Measurements from ENCODE around the gene LSM7.

LSM7 gene

GRCh38 chr19:2336528-2337328 lies 8.3 kb upstream of the LSM7 start:
- no peak for DNase-seq

GRCh38 chr19:2335848-2336247 lies 7.5 kb upstream of the LSM7 start:
- no peak for DNase-seq

GRCh38 chr19:2334986-2335846 lies 6.8 kb upstream of the LSM7 start:
- no peak for DNase-seq

GRCh38 chr19:2334426-2334825 lies 6.0 kb upstream of the LSM7 start:
- no peak for DNase-seq

- DNase-seq, result no peak
Observed at GRCh38 chr19:2333807-2334211, 5.4 kb upstream of the LSM7 start.

- no peak for DNase-seq
Observed at GRCh38 chr19:2333027-2333806, 4.8 kb upstream of the LSM7 start.

- DNase-seq, result no peak
Observed at GRCh38 chr19:2332341-2333026, 4.1 kb upstream of the LSM7 start.

GRCh38 chr19:2331601-2332246 lies 3.3 kb upstream of the LSM7 start:
- DNase-seq, result no peak

GRCh38 chr19:2330632-2331284 lies 2.4 kb upstream of the LSM7 start:
- no peak for DNase-seq

GRCh38 chr19:2330255-2330631 lies 1.9 kb upstream of the LSM7 start:
- DNase-seq, result no peak

- no peak for DNase-seq
Observed at GRCh38 chr19:2329501-2329916, 1.1 kb upstream of the LSM7 start.

- no peak for DNase-seq
Observed at GRCh38 chr19:2329149-2329478, 728 bp upstream of the LSM7 start.

- peak; percentile 57 for DNase-seq
Observed at GRCh38 chr19:2327773-2328400, 499 bp downstream of the LSM7 start.

GRCh38 chr19:2326699-2327360 lies 1.6 kb downstream of the LSM7 start:
- DNase-seq, result no peak

- DNase-seq, result no peak
Observed at GRCh38 chr19:2325281-2326046, 2.9 kb downstream of the LSM7 start.

GRCh38 chr19:2324220-2324948 lies 4.0 kb downstream of the LSM7 start:
- no peak for DNase-seq

GRCh38 chr19:2323707-2324106 lies 4.7 kb downstream of the LSM7 start:
- no peak for DNase-seq

GRCh38 chr19:2321565-2322283 lies 6.7 kb downstream of the LSM7 start:
- no peak for DNase-seq

- no peak for DNase-seq
Observed at GRCh38 chr19:2320939-2321338, 7.4 kb downstream of the LSM7 start.

Measured in kidney glomerular epithelial cell (primary cell).